ENCODE measurements around the gene GAS6.

GAS6 gene

DNA sequence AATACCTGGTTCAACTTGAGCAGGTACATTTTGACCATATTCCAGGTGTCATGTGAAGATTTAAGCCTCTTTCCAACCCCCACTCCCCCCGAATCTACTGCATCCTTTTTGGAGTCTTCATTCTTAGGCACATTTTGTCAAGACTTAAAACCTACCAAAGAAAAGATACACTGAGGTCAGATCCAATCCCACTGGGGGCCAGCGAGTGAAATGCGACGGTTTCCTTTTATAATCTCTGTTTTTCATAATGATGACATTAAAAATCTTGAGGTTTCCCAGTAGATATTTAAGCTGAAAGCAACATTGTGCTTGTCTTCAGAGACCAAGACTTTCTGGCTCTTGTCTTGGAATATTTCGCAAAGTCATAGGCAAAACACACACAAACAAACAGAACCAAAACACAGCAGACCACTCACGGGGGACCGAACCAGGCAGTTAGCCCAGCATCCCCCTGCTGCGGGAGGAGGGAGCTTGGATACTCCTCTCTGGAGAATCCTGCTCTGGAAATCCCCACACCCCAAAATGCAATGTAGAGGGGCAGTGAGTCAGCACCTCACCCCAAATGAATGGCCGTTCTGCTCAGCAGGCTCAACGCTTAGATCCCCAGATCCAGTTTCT is 506 bp upstream of the GAS6 start:
- peak; percentile 40 for DNase-seq

DNA sequence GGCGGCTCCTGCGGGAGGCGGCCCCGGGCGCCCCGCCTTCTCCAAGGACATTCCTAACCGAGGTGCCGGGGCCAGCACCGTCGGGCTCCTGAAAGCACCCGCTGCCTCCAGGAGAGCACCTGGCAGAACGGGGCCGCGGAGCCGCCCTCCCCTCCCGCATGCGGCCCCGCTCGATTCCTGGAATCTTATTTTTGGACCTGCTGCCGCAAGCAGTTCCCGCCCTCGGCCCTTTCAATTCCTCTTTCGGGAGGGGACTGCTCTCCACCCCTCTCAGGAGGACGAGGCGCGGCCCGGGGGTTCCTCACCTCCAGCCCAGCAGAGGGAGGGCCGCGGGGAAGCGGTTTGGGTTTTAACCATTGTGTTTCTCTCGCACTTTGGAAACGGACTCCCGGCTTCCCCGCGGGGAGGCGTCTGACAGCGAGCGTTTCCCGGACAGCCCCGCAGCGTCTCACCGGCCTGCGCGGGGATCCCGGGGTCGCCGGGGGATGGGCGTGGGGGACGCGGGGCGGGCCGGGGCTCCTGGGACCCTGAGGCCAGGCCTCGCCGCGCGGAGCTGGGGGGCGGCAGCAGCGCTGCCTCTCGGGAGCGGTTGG is 849 bp downstream of the GAS6 start:
- peak; percentile 65 for DNase-seq

DNA sequence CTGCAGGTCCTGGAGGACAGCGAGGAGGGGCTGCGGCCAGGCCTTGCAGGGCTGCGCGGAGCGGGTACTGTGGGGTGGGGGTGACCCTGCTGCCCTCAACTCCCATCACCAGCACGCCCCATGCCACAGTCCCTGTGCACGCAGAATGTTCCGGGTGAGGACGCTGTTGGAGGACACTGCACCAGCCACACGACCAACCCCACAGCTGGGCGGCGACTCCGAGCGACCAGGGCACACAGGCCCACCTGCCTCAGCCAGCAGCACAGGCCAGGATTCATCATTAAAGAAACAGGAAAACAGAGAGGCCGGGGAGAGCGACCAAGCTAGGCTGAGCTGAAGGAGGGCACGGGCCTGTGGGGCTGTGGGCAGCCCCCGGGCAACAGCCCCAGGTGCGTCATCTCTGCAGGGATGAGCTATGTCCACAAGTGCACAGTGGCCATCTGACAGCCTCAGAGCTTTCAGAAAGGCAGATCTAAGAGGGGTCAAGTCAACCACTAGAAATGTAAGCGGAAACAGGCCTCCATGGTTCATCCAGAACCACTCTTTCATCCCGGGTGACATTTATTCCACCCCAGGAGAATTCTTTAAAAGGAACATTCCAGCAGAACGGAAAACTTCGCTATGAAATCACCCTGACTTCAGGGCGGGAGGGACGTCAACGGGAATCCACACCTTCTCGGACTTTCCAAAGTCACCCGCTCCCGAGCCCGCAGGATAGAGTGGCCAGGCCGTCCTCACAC is 1.5 kb downstream of the GAS6 start:
- no peak for DNase-seq

DNA sequence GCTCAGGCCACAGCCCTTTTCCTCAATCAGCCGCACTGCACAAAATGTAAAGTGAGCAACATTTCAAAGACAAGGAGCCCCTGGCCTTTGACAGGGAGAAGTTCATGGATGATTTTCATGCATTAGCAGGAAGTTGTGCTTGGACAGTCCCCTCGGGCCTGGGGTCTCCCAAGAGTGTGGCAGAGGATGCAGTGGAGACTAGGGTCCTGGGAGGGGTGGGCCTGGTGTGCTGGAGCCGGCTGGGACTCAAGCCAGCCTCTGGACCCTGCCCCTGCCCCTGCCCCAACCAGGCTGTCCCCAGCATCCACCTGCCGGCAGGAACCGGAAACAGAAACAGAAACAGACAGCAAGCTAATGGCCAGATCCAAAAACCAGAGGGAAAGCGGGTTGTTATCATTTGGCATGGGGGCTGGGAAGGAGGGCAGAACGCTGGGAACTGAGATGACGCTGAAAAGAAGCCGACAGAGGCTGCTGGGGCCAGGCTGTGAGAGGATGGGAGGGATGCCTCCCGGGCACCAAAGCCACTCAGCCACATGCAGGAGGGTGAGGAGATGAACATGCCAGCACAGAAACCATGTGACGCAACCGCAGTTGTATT is 2.3 kb downstream of the GAS6 start:
- DNase-seq = no peak

DNA sequence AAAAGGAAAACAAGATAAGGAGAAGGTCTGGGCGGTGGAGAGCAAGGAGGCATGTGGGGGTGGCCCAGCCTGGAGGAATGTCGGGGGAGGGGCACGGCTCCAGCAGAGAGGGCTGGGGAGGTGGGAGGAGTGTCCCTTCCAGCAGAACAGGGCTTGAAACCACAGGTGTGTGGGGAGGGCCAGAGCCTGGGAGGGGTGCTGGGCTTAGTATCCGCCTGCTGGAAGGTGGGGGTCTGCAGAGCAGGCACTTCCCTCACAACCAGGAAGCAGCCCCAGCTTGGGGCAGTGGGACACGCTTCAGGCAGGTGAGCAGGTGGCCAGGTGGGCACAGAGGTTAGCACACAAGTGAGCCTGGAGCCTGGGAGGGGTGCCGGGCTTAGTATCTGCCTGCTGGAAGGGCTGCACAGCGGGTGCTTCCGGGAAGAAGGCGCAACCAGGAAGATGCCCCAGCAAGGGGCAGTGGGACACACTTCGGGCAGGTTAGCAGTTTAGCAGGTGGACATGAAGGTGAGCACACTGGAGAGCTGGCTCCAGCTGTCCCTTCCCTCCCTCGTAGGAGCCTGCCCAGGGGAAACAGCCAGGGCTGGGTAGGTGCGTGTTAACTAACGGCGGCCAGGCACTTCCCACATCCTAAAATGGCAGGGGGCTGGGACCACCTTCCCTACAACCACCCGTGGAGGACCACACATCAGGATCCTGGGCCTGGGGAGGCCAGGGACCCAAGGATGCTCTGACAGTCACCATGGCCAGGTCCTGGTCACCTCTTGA is 3.0 kb downstream of the GAS6 start:
- DNase-seq = peak; percentile 8

DNA sequence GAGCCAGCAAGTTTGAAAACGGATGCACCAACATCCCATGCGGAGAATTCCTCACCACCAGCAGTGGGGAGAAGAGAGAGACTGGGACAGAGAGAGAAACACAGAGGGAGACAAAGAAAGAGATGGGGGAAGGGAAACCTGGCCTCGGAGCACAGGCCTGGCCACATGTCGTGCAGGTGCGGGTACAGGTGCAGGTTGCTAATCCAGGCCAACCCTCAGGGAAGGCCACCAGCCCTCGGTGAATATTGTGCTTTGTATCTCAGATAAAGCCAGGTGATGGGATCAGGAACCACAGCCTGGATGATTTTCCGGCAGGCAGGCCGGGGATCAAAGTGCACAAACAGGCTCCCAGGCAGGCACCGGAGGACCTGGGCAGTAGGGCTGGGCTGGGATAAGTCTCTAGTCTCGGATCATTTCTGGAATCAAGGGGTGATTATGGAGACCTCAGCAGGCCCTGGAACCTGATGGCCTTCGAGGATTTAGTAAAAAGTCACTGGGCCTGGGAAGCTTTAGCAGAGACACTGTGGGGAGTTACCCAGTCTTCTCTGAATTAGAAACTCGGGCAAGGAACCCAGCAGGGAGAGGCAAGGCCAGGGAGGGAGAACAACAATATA is 3.7 kb downstream of the GAS6 start:
- peak; percentile 11 for DNase-seq

DNA sequence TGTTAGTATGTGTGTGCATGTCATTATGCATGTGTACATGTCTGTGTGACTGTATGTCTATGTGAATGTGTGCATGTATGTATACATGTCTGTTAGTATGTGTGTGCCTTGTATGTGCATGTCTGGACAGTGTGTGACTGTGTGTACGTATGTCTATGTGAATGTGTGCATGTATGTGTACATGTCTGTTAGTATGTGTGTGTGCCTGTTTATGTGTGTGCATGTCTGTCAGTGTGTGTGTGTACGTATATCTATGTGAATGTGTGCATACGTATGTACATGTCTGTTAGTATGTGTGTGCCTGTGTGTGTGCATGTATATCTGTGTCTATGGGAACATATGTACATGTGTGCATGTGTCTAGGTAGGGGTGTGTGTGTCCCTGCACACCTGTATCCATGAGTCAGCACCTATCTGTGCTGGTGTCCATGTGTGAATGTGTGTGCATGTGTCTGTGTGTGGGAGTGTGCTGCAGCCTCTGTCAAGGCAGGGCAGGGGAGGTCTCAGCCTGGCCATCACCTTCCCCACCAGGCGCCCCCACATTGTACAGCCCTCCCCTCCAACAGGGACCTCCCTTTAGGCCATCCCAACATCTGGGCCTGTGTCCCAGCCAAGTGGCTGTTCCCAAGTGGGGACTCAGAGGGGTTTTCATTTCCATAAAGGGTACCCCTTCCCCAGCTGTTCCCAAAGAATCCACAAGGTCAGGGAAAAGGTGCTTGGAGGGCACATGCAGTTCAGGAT is 4.4 kb downstream of the GAS6 start:
- DNase-seq = peak; percentile 14

DNA sequence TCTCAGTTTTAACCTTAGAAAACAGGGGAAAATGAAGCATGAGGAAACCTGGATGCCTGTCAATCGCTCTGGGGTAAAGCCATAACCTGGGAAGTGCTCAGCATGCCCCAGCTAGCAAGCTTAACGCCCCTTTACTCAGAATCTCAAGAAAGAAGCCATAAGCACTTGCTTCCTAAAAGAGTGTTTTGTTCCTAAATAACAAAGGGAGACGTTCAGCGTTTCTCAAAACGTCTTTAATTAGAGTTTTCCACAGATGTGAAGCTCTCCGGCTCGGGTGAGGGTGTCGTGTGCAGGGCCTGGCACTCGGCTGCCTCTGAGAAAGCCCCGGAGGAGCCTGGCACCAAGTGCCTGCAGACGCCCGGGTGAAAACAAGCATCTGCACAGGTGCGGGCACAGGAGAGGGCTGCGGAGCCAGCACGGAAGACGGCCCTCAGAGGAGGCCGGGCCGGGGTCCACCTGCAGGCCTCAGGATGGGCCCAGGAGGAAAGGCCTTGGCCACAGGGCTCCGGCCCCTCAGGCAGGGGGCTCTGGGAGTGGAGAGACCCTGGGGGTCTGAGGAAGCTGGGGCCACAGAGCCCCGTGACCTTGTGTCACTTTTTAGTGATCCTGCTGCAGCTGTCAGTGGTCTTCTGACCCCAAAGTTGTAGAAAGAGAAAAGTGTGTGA is 6.2 kb downstream of the GAS6 start:
- DNase-seq = peak; percentile 10

DNA sequence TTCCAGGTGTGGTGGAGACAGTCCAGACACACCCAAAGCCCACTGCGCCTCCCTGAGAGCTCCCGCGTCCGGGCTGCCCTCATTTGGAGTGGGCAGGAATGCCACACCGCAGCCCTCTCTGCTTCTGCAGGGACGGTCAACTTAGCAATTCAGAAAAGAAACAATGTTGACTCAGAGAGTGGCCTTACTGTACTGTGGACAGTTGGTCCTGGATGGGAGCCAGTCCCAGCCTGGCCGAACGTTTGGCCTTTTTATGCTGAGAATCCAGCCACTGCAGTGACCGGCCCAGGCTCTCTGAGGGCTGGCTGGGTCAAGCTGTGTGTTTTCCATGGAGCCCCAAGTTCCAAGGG is 7.2 kb downstream of the GAS6 start:
- DNase-seq = peak; percentile 40

DNA sequence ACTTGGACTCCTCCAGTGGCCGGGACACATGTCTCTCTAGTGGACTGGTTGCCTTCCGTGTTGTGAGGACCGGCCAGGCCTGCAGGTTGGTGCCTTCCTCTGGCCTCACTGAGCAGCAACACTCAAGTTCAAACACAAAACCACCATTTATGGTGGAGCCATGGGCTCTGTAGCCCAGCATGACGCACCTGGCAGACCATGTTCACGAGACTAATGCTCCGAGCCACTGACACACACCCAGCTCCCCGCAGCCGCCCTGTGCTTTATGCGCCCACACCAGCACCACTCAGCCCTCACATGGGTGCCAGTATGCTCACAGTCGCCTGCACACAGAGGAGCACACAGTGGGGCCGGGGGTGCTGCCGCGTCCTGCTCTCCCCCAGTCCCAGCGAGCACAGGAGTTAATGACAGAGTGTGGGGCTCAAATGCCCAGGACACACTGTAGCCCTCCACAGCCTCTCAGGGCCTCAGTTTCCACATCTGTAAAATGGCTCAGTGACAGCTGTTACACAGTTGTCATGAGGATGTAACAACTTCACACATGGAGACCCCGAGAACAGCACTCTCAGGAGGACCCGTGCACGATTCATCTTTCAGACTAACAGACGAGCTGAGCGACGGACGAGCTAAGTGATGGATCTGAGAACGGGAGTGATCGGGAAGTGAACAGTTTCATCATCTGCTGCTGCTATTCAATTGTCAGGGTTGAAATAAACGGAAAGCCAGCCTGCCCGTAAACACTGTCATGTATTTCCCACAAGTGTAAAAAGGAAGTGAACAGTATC is 7.8 kb downstream of the GAS6 start:
- DNase-seq = no peak

DNA sequence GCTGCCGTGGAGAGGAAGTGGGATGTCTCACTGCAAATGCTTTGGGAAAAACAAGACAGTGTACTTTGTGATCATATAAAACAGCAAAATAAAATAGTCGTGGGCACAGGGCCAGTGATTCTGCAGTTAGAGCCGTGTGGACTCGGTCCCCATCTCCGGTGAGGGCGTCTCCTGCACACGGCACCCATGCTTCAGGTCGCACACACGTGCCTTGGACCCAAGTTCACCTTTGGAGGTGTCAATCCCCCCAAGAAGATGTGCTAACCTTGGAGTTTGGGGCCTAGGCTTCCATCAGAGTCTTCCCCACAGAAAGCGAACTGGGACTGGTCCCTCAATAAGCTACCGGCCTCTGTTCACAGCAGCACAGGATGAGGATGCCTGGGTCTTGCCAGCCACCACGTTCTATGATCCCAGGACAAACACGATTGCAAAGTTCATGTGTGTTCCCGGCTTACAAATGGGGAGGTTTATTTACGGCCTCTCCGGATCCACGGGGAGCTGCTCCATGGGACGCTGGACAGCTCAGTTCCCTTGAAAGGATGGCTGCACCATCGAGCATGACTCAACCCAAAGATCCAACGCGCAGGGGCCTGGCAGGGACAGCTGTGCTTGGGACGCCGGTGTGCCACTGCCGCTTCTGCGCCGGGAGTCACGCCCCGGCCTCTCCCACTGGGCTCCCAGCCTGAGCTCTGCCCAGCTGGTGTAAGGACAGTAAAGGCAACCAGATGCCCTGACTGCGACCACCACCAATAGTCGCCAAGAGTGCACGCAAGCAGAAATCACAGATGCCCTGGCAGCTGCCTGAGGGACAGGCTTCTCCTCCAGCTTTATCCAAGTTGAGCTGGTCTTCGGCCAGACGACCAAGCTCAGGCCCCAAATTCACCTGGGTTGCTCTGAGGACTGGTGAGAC is 8.6 kb downstream of the GAS6 start:
- DNase-seq = no peak

DNA sequence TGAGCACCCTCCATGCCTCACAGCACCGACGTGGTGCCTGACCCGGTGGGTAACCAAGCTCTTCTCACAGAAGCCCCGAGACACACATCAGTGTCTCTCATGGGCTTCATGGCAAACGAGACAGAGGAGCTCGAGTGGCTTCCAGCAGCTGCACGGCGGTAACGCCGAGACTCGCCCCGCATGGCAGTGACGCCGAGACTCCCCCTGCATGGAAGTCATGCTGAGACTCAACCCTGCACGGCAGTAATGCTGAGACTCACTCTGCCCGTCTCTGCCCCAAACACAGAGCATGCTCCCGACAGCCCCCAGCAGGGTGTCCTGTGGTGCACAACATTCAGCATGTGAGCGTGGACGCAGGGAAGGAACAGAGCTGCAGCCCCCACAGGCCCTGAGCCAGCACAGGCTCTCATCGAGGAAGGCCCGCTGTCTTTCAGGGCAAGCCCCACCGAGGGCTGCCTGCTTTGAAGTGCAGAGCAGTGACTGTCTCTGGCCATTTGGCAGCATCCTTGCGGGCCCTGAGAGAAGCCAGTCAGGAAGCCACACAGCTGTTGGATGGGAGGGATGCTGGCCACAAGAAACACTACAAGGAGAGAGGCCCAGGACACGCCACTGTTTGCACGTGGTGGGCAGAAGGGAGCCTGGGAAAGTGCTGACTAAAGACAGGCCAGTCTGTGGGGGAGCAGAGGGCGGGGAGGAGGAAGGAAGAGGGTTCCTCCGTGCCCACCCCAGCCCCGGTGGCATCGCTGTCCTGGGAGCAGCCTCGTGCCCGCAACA is 9.5 kb downstream of the GAS6 start:
- DNase-seq = peak; percentile 62

DNA sequence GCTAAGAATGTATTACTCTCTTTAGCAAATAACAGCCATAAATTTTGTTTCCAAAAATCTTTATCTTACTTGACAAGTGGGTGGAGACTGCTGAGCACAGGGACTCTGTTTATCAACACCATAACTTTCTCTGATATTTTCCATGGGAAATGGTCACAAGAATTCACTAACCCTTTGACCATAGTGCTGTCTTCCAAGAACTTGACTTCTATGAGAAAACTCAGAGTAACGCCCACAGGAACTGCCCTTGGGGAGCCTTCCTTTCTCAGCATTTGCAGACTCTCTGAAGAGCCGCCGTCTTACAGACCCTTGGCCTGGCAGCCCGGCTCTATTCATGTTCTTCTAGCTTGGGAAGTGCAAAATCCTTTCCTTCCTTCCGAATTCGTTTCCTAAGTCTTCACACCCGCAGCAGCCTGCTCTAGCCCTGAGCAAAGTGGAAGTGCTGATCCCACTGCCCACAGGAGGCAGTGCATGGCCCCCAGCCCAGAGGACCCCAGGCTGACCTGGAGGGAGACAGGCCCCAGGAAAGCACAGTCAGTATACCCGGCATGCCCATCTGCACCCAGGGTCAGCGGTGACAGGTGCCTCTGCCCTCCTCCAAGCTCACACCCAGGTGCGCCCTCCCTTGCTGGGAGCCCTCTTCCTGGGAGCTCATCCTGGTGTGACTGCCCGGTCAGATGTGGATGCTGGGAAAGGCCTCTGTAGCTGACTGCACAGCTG is 10.2 kb downstream of the GAS6 start:
- peak; percentile 53 for DNase-seq

DNA sequence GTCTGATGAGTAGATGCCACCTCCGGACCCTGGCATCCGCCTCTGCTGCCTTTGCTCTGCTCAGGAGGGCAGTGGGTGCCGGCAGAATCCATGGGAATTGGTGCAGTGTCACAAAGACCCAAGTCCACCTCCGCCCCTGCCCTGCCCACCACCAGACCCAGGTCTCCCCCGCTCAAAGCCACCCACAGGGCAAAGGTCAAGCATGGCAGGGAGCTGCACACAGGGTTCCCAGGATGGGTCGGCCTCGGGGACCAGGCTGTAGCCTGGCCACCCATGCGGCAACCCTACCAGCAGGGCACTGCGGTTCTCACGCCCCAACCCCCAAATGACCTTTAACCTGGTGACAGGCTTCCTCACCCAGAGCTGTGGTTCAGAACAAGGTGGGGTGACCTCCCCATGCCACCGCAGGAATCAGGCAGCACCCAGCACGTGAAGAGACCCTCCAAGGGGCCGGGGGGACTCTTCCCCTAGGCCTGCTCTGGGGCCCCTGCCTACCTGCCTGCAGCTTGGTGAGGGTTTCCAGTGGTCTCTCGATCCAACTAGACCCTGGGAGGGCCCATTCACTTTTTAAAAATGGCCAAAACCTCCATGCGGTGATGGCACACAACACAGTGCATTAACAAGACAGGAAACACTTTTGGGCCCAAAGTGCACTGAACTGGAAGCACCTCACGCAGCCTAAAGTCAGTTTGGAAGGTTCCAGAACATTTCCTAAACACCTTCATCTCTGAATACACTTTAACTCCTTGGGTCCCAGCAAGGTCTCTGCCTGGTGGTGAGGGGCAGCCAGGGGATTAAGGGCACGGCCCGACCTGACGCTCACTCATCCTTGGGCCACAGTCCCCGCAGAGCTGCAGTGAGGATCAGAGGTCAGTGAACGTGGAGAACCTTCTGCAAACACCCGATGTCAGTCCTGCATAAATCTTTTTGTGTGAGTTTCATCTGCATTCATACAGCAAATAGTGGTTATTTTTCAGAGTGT is 11.0 kb downstream of the GAS6 start:
- DNase-seq = peak; percentile 5

DNA sequence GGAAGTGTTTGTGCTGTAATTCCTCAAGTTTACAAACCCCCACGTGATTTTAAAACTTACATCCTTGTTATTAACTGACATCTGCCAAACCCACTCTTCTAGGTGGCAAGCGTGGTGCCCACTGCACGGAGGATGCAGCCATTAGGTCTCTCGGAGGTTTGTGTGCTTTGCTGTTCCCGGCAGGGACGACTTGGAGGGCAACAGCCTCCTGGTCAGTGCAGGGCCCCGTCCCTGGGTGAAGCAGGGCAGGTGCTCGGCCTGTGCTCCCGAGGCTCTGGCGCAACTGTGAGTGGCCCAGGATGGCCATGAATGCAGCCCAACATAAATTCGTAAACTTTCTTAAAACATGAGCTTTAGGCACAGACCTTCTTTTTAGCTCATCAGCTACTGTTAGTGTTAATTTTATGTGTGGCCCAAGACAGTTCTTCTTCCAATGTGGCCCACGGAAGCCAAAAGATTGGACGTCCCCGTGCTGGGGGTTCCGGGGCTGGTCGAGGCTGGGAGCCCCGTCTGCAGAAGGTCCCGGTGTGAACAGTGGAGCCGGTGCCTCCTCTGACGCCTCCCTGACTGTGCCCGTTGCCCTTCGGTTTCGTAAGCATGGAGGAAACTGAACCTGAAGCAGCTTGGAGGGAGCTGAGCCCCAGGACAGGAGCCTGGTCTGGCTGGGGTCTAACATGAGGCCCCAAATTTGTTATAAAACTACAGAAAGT is 11.9 kb downstream of the GAS6 start:
- no peak for DNase-seq

DNA sequence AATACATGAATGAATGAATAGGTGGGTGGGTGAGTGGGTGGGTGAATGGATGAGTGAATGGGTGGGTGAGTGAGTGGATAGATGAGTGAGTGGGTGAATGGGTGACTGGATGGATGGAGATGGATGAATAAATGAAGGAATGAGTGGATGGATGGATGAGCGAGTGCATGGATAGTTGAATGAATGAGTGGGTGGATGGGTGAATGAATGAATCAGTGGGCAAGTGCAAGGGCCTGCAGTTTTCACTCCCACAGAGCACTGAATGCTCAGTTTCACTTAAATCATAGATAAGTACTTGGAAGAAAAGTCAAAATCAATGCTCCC is 12.4 kb downstream of the GAS6 start:
- no peak for DNase-seq
